Suprapubic skin (tissue), 4 donors: Measurements from ENCODE around the gene ATP8B3. TPM values are rescaled to one million over a fixed set of nuclear protein-coding genes. Genes with fewer than 3 reads are reported as not detected.

Experiments
- DNase-seq, 2 donors: peaks; one replicate each; pipeline ENCODE4 v3.0.0-alpha.2; 2019; ENCODE audit warnings: low spot score in 2 of 2
- H3K27ac ChIP-seq: fragments of 200-600 bp; sonication (generic); one replicate; pipeline ENCODE4 v1.5.1; 2019
- H3K27me3 ChIP-seq: fragments of 200-600 bp; sonication (generic); one replicate; pipeline ENCODE4 v1.5.1; 2019
- H3K36me3 ChIP-seq: fragments of 200-600 bp; sonication (generic); one replicate; pipeline ENCODE4 v1.5.1; 2019
- H3K4me1 ChIP-seq: fragments of 200-600 bp; sonication (generic); one replicate; pipeline ENCODE4 v1.5.1; 2019
- H3K4me3 ChIP-seq: fragments of 200-600 bp; sonication (generic); one replicate; pipeline ENCODE4 v1.5.1; 2019; ENCODE audit warnings: mild to moderate bottlenecking
- H3K9me3 ChIP-seq: fragments of 200-600 bp; sonication (generic); one replicate; pipeline ENCODE4 v1.5.1; 2019
- CTCF ChIP-seq, 2 donors: fragments of 200-600 bp in 1 of 2; fragments of 450-650 bp in 1 of 2; sonication (generic) in 1 of 2; IDR thresholded peaks; one replicate each; pipeline ENCODE4 v1.5.1; 2016 to 2019; ENCODE audit warnings: antibody characterized with exemption in 2 of 2, mild to moderate bottlenecking in 1 of 2, moderate library complexity in 1 of 2
- EP300 ChIP-seq: sonication (generic); formaldehyde crosslinking; IDR thresholded peaks from one replicate; pipeline ENCODE4 v1.6.1; 2017; ENCODE audit warnings: antibody characterized with exemption
- POLR2A ChIP-seq, 2 donors: fragments of 450-650 bp; IDR thresholded peaks; one replicate each; pipeline ENCODE4 v1.6.1; 2017; ENCODE audit warnings: antibody characterized with exemption in 2 of 2, mild to moderate bottlenecking in 2 of 2, moderate library complexity in 2 of 2
- POLR2AphosphoS5 ChIP-seq, 3 donors: sonication (generic); formaldehyde crosslinking; IDR thresholded peaks; one replicate each; pipeline ENCODE4 v1.6.1; 2017; ENCODE audit warnings: antibody characterized with exemption in 3 of 3
- WGBS: methylation state at CpG from one replicate; pipeline ENCODE4 v1.1.5; 2018; 5-methylcytosine and 5-hydroxymethylcytosine counted together
- total RNA-seq, 4 donors: library from RNA; depleted of rRNA; stranded (reverse); fragments of >200 nt; gene quantifications; one replicate each; pipeline ENCODE4 v1.1.0, GENCODE V29; 2016

The ATP8B3 gene
- total RNA-seq, 4 donors from 2014 or later = 1.5 to 3.8 (median 1.8) TPM

- Histone ChIP-seq H3K4me1 (peaks cover 16% of the 10 kb centered on the region), H3K9me3 (no peaks in the 10 kb centered on the region), H3K27me3 (no peaks in the 10 kb centered on the region), H3K36me3 (peaks cover 44% of the 10 kb centered on the region), H3K27ac (no peak overlapping the region), H3K4me3 (no peak overlapping the region)
- 85% methylated on average over 15 of the region's 15 CpGs for WGBS
- no peak for DNase-seq
- no peak for TF ChIP-seq CTCF (IDR thresholded peaks at IDR 0.05)
- TF ChIP-seq POLR2A (IDR thresholded peaks at IDR 0.05) = no peak
- TF ChIP-seq POLR2AphosphoS5 (IDR thresholded peaks at IDR 0.05) = no peak
- TF ChIP-seq EP300 = no peak
Measured at GRCh38 chr19:1830568-1830967, 18.5 kb upstream of the ATP8B3 start.

- Histone ChIP-seq H3K36me3 (peaks cover 47% of the 10 kb centered on the region), H3K27me3 (no peaks in the 10 kb centered on the region), H3K9me3 (no peaks in the 10 kb centered on the region), H3K4me3 (no peak overlapping the region), H3K27ac (no peak overlapping the region), H3K4me1 (peaks cover 16% of the 10 kb centered on the region)
- TF ChIP-seq CTCF (IDR thresholded peaks at IDR 0.05) (no peak), EP300 (no peak), POLR2AphosphoS5 (IDR thresholded peaks at IDR 0.05) (no peak), POLR2A (IDR thresholded peaks at IDR 0.05) (no peak)
- no peak for DNase-seq
- 93% methylated on average over 11 of the region's 11 CpGs for WGBS
Measured at GRCh38 chr19:1829958-1830357, 17.9 kb upstream of the ATP8B3 start.

- Histone ChIP-seq H3K4me1 (peaks cover 12% of the 10 kb centered on the region), H3K36me3 (peaks cover 60% of the 10 kb centered on the region), H3K4me3 (no peak overlapping the region), H3K27me3 (no peaks in the 10 kb centered on the region), H3K27ac (no peak overlapping the region), H3K9me3 (no peaks in the 10 kb centered on the region)
- no peak for DNase-seq
- TF ChIP-seq POLR2A (IDR thresholded peaks at IDR 0.05) (no peak), POLR2AphosphoS5 (IDR thresholded peaks at IDR 0.05) (no peak), CTCF (IDR thresholded peaks at IDR 0.05) (no peak), EP300 (no peak)
- 93% methylated on average over 3 of the region's 57 CpGs for WGBS
Measured at GRCh38 chr19:1828279-1829238, 16.5 kb upstream of the ATP8B3 start.

- H3K9me3 ChIP-seq = no peaks in the 10 kb centered on the region
- no peak overlapping the region for H3K27ac ChIP-seq
- peaks cover 69% of the 10 kb centered on the region for H3K36me3 ChIP-seq
- TF ChIP-seq EP300 (no peak), POLR2A (IDR thresholded peaks at IDR 0.05) (no peak), POLR2AphosphoS5 (IDR thresholded peaks at IDR 0.05) (no peak), CTCF (IDR thresholded peaks at IDR 0.05) (no peak)
- 91% methylated on average over 8 of the region's 41 CpGs for WGBS
- peaks cover 11% of the 10 kb centered on the region for H3K4me1 ChIP-seq
- H3K4me3 ChIP-seq = no peak overlapping the region
- no peaks in the 10 kb centered on the region for H3K27me3 ChIP-seq
- no peak for DNase-seq
Measured at GRCh38 chr19:1827566-1828278, 15.6 kb upstream of the ATP8B3 start.
